A673 (cell line): ENCODE data around the gene DNM2. TPM values are rescaled to one million over a fixed set of nuclear protein-coding genes. Genes with fewer than 3 reads are reported as not detected.

ENCODE experiments used
- BruUV-seq: library from RNA; stranded (reverse); fragments of 400-500 nt; replicated peaks from 2 replicates; lab custom pipeline; 2021; lab: Mats Ljungman, UMichigan
- CTCF ChIA-PET: fragments of 300-600 bp; sonication (Branson Sonifier 250); formaldehyde crosslinking; loops from one replicate; lab custom pipeline; 2022; ENCODE audit warnings: antibody characterized with exemption; lab: Charles Lee
- POLR2A ChIA-PET: fragments of 300-600 bp; sonication (Branson Sonifier 250); formaldehyde crosslinking; loops from one replicate; lab custom pipeline; 2022; ENCODE audit warnings: antibody characterized with exemption; ENCODE audit not compliant: low non-redundant PET; lab: Charles Lee
- DNase-seq: peaks from one replicate; pipeline ENCODE4 v3.0.0-alpha.2; 2015; ENCODE audit warnings: low spot score
- H3K27ac ChIP-seq: fragments of 200-600 bp; sonication (generic); 2 replicates; pipeline ENCODE4 v1.5.1; 2016; ENCODE audit warnings: mixed run types, low read depth, mild to moderate bottlenecking, mixed read lengths, antibody characterized with exemption, low read length; ENCODE audit not compliant: poor library complexity, severe bottlenecking
- H3K27me3 ChIP-seq: fragments of 200-600 bp; sonication (generic); replicated peaks from 2 replicates; pipeline ENCODE4 v1.6.1; 2017; ENCODE audit warnings: mixed run types, low read depth, mild to moderate bottlenecking, mixed read lengths, antibody characterized with exemption, low read length; ENCODE audit not compliant: insufficient read depth, poor library complexity
- H3K36me3 ChIP-seq: fragments of 200-600 bp; sonication (generic); 2 replicates; pipeline ENCODE4 v1.6.1; 2016; ENCODE audit warnings: mixed run types, mild to moderate bottlenecking, mixed read lengths, antibody characterized with exemption, low read length; ENCODE audit not compliant: insufficient read depth, poor library complexity, severe bottlenecking
- H3K4me1 ChIP-seq: fragments of 200-600 bp; sonication (generic); 2 replicates; pipeline ENCODE4 v1.6.1; 2017; ENCODE audit warnings: mixed run types, mild to moderate bottlenecking, mixed read lengths, antibody characterized with exemption, low read length; ENCODE audit not compliant: insufficient read depth, poor library complexity, severe bottlenecking
- H3K4me3 ChIP-seq: fragments of 200-600 bp; sonication (generic); 2 replicates; pipeline ENCODE4 v1.5.1; 2016; ENCODE audit warnings: low read depth, mixed run types, mild to moderate bottlenecking, mixed read lengths, low read length; ENCODE audit not compliant: poor library complexity, severe bottlenecking
- H3K9me3 ChIP-seq: fragments of 200-600 bp; sonication (generic); 2 replicates; pipeline ENCODE4 v1.6.1; 2016; ENCODE audit warnings: mixed run types, low read depth, mild to moderate bottlenecking, mixed read lengths, antibody characterized with exemption, low read length; ENCODE audit not compliant: poor library complexity, severe bottlenecking
- CTCF ChIP-seq: fragments of 300-800, 200-600 bp; sonication (generic); conservative IDR thresholded peaks from 2 replicates; pipeline ENCODE4 v1.5.1; 2017; ENCODE audit warnings: low read depth, mild to moderate bottlenecking, antibody characterized with exemption, low read length, moderate library complexity, mixed read lengths
- EZH2 ChIP-seq: fragments of 200-600 bp; sonication (generic); IDR thresholded peaks from 2 replicates; pipeline ENCODE4 v1.6.1; 2017; ENCODE audit warnings: borderline replicate concordance, low read depth, mild to moderate bottlenecking, mixed read lengths, antibody characterized with exemption, low read length; ENCODE audit not compliant: poor library complexity, severe bottlenecking
- intact Hi-C: fragments of 100-400 bp; cut with micrococcal nuclease; formaldehyde crosslinking; loops from one replicate; pipeline ENCODE4 v1.10.0; 2022; ENCODE audit not compliant: unreplicated experiment
- total RNA-seq: library from RNA; stranded (reverse); gene quantifications from 2 replicates; pipeline ENCODE4 v1.2.3, GENCODE V29; 2021

The DNM2 gene
- total RNA-seq, 1 experiment from 2014 or later: 143 TPM

- BruUV-seq: no TSS peak
- POLR2A ChIA-PET: no interaction called here
- H3K4me3 ChIP-seq: no peak overlapping the region
- H3K27me3 ChIP-seq: no peaks in the 10 kb centered on the region
- CTCF ChIA-PET: interaction anchor here (0.6 kb wide), 1 partner anchor 261 kb away, joined by 3 read pairs; no protein-coding TSS in a partner anchor
- H3K4me1 ChIP-seq: no peaks in the 10 kb centered on the region
- no peak for TF ChIP-seq CTCF
- no peak for TF ChIP-seq EZH2
- intact Hi-C loops: no loop called here
- H3K27ac ChIP-seq: peak overlapping the region; percentile 30
- H3K9me3 ChIP-seq: no peaks in the 10 kb centered on the region
- peaks cover 100% of the 10 kb centered on the region for H3K36me3 ChIP-seq
- no peak for DNase-seq
Observed at GRCh38 chr19:10681658-10682057, 36.2 kb upstream of the DNM2 start.

- TF ChIP-seq EZH2 (no peak), CTCF (no peak)
- no peaks in the 10 kb centered on the region for H3K4me1 ChIP-seq
- H3K27ac ChIP-seq: peak overlapping the region; percentile 30
- no peaks in the 10 kb centered on the region for H3K27me3 ChIP-seq
- H3K9me3 ChIP-seq: no peaks in the 10 kb centered on the region
- intact Hi-C loops: no loop called here
- H3K36me3 ChIP-seq: peaks cover 100% of the 10 kb centered on the region
- ChIA-PET CTCF (interaction anchor here (1.0 to 1.4 kb wide), 2 partner anchors 17 to 101 kb away, joined by 3 to 4 read pairs; no protein-coding TSS in a partner anchor), POLR2A (no interaction called here)
- no TSS peak for BruUV-seq
- DNase-seq: no peak
- no peak overlapping the region for H3K4me3 ChIP-seq
Observed at GRCh38 chr19:10682397-10683063, 35.3 kb upstream of the DNM2 start.

- Histone ChIP-seq H3K27ac (peak overlapping the region; percentile 30), H3K36me3 (peaks cover 100% of the 10 kb centered on the region)
- CTCF ChIA-PET: interaction anchor here (1.0 to 1.4 kb wide), 2 partner anchors 17 to 102 kb away, joined by 3 to 4 read pairs; no protein-coding TSS in a partner anchor
Observed at GRCh38 chr19:10683064-10683426, 34.8 kb upstream of the DNM2 start.

More at GRCh38 chr19:10683064-10683426, 34.8 kb upstream of the DNM2 start:
- no peaks in the 10 kb centered on the region for H3K4me1 ChIP-seq
- H3K27me3 ChIP-seq: no peaks in the 10 kb centered on the region
- no peaks in the 10 kb centered on the region for H3K9me3 ChIP-seq
- intact Hi-C loops: no loop called here
- BruUV-seq: no TSS peak
- peak; percentile 56 for DNase-seq
- POLR2A ChIA-PET: no interaction called here
- no peak overlapping the region for H3K4me3 ChIP-seq
- TF ChIP-seq CTCF (no peak), EZH2 (no peak)
